Stimulated activated CD4-positive, alpha-beta T cell treated with anti-CD3 and anti-CD28 coated beads, Interleukin-1b, Interleukin-23, amount 100 ng/mL, for 1 hour (primary cell): ENCODE measurements around the gene CAMK2D.

Experiments used
- DNase-seq, 2 donors: peaks; one replicate each; pipeline ENCODE4 v3.0.0-alpha.2; 2020; ENCODE audit warnings: low read depth in 2 of 2

The CAMK2D gene

DNA sequence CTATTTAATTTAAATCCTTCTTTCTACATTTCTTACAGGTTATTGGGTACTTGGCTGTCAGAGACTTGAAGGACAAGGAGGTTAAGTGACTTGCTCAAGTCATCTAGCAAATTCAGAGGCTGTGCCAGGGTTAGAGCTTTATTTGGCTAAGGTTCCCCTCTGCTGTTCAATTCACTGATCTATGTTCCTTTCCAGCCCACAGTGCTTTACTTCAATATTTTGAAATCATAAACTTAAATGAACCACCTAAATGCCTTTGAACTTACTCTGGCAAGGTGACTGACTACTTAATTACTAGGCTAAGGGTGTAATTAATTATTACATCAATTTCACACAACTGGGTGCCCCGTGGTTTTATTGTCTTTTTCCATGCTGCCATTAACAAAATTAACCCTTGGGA is 288.7 kb downstream of the CAMK2D start:
- DNase-seq, result no peak

DNA sequence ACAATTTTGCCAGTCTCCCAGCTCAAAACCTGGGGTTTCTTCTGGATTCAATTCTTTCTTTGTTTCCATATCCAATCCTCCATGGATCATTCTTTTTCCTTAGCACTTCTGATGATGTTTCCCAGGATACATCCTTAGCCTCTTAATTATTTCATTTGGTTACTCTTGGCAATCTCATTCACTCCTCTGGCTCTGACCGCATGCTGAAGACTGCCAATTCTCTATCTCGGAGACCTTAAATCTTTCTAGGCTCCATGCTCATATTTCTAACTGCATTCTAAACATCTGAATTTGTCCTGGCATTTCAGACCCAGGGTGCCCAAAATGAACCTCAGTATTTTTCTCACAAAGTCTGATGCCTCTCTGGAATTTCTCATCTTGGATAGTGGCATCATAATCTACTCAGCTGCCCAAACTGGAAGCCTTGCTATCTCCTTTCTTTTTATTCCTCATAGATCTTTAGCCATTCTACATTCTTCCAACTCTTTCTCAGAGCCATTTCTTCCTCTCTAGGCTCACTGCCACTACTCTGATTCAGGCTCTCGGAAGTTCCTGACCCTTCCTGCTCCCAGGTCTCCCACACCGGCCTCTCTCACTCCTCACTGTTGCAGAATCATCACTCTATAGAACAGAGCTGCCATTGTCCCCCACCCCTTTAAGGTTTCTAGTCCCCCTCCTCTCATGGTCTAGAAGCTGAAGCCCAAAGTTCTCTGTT is 290.2 kb downstream of the CAMK2D start:
- DNase-seq, result no peak

DNA sequence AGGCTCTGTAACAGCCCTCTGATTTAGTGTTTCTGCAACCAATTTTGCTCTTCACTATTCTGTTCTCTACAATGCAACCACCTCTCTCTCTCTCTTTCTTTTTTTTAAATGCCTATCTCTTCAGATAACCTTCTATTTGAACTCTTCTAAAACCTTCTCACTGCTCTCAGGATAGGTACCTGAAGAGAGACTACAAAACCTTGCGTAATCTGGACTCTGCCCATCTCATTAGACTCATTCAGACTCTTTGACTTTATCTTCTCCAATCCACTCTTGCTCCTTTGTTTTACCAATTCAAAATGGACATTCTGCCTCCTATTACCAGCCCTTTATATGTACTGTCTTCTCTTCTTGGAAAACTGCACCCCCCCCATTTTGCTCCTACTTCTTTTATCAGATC is 291.6 kb downstream of the CAMK2D start:
- DNase-seq, result no peak

DNA sequence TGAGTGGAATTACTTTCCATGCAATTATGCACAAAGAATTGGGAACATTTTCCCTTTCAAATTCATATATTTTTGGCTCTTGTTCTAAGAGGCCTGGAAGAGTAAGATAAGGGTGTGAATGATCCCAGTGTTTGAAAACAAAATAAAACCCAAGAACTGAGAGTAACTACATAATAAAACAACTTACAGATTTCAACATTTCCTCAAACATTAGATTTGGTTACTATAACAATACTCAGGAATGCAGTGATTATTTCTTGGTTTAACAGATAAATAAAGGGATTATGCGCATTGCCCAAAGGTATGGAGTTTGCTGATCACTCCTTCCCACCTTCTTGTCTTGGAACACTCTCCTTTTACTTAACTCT is 292.5 kb downstream of the CAMK2D start:
- DNase-seq, result no peak

DNA sequence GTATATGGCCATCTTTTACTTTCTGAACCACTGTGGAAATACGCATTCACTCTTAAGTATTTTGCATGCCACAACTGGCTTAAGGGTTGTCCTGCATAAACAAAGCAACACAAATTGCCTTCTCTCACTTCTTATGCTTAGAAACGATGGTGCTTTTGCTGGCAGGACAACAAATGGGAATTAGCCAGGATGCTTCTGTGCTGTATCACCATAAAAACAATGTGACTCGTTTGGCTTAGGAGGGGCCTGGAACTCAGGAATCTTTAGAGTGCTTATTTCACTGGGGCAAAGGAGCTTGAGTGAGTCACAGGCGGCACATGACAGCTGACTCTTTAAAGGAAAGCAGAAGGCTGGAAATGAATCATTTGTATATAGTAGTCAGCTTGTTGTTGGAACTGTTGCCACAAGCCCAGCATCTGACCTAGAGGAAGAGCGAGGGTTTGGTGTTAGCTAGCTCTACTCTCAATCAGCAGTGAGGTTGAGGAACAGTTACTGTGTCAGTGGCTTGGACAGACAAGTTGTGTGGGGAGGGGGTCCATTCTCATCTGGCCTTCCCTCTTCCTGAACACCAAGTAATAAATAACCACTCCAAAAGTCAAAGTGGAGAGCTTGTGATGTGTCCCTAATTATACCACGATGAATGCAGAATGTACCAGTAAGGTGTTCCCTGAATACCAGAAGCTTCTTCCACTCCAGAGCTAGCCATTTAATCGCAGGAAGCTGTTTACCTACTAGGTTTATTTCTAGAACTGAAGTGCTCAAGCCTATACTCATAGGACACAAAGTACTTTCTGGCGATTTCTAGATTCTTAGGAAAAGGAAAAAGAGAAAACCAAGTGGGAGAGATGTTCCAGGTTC is 293.1 kb downstream of the CAMK2D start:
- DNase-seq, result no peak

DNA sequence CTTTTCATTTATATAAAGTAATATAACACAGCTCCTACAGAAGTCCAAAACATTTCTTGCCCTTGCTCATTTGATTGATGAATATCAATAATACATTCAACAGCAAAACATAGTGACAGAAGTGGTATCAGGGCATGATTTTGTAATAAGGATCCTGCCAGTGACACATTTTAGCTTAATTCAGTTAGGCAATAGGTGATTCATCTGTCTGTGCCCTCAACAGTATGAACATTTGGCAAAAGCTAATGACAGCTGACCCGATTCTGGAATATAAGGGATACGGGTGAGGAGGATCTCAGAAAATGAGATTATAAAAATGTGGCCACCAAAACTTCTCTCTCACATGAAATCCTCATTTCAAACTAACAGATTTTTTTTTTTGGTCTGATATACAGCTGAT is 294.0 kb downstream of the CAMK2D start:
- no peak for DNase-seq

DNA sequence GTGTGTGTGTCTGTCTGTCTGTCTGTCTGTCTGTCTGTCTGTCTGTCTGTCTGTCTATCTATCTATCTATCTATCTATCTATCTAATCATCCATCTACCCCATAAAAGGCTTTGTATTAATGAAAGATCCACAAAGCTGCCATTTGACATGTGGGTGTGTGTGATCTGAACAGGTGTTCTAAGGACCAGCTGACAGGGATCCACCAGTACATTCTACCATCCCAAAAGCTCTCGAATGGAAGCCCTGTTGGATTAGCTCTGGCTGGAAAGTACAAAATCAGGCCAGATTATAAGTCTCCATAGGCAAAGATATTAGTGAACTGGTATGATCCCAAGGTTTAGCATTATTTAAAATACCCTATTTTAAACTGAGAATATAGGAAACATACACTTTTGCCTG is 299.3 kb downstream of the CAMK2D start:
- no peak for DNase-seq

DNA sequence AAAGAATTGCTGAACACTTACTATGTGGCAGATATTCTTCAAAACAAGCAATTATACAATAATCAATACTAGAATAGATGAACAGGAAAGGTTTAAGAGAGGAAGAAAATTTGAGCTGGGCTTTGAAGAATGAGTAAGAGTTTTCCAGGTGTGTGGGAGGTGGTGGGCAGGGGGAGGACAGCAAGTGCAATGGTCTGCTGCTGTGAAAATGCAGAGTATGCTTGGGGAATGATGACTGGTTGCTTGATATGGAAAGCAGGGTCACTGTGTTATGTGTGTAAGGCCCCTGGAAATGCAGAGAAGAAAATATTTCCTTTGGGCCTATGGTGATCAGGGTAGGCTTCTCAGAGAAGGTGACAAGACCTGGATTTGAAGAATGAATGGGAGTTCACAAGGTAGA is 300.3 kb downstream of the CAMK2D start:
- no peak for DNase-seq

DNA sequence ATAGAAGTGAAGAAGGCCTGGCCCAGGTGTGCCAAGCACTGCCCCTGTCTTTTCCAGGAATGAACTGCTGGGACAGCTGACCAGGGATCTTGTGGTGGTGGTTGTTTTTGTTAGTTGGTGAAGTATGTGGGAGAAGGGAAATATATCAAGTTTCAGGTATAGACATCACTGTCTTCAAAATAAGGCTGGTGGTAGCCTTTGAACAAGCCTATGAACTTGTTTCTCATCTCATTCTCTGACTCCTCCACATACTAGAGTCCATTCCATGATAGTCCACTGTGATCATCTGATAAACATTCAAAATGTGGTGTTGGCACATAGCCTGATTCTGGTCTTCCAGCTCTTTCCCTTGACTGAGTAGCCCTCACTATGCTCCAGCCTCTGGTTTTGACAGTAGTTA is 303.7 kb downstream of the CAMK2D start:
- DNase-seq, result no peak

DNA sequence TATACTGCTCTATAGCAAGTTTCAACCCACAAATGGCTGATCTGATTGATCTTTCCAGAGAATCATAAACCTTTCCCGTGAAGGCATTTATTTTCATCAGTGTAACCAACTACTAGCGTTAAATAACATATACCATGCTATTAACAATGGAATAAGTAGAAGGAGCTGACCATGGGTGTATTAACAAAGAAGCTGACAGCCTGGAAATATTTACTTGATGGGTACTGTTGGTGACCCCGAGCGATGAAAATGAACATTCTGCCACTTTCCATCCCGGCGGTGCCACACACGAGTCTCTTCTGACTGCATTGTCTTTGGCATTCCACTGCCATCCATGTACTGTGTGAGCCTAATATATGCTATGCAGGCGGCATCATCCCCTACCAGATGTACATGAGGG is 304.4 kb downstream of the CAMK2D start:
- DNase-seq, result no peak

DNA sequence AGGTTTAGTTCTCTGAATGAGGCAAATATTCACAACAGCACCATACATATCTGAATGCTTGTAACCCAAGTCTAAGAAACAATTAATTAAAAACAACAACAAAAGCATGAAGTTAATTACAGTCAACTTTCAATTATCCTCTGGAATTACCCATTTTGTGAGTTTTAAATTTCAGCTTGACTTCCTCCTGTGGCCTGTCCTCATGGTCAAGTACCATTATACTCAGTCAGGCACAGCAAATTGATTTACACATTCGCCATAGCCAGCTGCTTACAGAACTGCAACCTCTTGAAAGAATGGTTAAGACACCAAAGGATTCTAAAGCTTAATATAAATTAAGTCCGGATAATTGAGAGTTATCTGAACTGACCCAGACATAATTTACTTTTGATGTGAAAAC is 306.5 kb downstream of the CAMK2D start:
- DNase-seq, result no peak

DNA sequence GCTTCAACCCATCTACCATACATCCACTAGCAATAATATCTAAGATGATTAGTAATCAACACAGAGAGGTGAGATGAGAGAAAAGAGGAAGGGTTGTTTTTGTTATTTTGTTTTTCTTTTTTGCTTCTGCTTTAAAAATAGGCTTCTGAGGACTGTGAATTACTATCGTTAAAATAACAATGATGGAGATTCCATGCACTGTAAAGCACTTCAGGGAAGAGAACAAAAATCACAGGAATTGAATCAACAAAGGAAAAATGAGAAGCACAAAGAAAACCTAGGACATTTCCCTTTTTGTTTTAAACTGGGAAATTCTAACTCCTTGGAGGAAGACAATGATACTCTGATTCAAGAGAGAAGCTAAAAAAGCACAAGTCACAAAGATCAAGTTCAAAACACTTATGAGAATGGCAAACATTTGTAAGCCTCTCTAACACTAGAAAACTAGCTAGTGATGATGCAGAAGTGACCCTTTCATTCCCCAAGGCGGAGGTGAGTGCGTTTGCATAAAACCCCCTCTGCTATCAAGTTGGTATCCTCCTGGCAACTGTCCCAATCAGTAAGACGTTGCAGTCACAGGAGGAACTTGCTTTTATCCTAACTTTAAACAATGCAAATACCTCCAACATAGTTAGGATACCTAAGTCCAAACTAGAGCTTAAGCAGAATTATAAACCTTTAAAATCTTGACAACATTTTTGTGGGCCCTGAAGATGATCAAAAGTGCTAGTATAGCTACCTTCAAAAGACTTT is 308.5 kb downstream of the CAMK2D start:
- DNase-seq, result no peak

DNA sequence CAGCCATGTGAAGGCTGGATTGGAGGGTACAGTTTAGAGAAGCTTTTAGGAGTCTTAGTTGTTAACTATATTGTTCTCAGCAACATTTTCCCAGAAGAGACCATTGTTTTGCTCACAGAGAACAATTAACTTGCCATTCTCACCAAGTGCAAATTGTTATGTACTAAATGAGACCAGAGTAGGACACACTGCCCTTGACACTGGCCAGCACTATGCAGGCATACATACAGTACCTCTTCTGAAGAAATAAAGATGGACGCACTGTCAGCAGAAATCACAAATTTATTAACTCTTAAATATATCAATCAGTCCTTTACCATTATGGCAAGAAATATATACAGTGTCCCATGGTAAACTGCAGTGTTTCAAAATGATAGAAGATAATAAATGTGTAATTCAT is 309.4 kb downstream of the CAMK2D start:
- DNase-seq, result no peak

DNA sequence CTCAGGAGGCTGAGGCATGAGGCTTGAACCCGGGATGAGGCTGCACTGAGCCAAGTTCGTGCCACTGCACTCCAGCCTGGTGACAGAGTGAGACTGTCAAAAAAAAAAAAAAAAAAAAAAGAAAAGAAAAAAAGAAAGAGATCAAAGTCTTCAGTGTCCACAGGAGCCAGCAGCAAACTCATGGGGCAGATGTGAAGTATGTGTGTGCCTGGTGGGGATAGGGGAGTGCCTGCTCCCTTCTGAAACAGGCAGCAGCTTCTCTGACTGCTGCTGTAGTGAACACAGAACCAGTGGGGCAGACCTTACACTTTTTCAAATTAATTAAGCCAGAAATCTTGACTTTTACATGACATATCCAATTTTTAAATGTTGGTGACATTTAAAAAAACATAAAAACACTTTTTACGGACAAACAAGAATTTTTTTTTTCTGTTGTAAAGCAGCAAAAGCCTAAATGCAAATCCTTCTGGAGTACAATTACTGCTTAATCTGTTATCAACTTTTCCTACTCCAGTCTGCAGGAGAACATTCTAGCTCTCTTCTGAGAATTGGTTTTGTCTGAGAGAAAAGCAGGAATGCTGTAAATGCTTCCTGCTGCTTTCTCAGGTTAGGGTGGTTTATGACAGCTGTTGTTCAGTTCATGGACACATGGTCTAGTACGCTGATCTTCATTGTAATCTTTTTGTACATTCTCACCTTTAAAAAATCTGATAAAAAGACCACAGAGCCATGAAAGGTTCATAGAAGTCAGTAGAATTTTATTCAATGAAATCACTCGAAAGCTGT is 311.1 kb downstream of the CAMK2D start:
- DNase-seq, result no peak

DNA sequence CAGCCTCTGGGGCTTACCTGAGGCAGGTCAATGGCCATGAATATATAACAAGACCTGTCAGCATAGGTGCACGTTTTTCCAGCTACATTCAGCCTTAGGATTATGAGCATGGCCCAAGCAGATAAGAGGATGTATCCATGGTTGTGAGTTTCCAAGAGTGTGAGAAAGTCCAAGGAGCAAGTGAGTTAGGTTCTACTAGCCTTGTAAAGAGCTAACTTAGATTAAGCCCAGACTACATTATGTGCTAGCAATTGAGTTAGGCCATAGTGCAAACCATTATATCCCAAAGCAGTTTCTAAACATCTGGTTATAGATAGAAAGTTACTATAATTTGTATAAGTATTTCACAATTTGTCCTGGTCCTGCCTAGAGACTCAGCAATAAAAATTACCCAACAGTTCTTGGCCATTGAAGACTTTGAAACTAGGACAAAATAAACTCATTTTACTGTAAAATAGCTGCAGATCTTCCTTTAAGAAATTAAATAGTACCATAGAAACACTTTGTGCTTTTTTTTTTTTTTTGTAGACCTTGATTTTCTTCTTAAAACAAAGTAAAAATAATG is 312.0 kb downstream of the CAMK2D start:
- DNase-seq, result no peak

DNA sequence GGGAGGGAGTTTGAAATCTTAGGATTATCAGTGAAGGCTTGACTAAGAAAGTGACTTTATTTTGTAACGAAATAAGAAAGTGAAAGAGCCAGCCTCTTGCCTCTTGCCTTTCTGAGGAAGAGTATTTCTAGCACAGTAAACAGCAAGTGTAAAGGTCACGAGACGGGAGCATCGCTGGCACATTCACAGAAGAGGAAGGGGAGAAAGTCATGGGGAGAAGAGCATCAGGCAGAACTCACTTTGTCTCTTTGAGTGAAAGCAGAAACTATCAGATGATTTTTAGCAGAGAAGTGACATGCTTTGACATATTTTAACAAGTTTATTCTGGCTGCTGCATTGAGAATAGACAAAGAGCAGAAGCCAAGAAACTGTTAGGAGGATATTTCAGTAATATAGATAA is 313.8 kb downstream of the CAMK2D start:
- DNase-seq, result no peak

DNA sequence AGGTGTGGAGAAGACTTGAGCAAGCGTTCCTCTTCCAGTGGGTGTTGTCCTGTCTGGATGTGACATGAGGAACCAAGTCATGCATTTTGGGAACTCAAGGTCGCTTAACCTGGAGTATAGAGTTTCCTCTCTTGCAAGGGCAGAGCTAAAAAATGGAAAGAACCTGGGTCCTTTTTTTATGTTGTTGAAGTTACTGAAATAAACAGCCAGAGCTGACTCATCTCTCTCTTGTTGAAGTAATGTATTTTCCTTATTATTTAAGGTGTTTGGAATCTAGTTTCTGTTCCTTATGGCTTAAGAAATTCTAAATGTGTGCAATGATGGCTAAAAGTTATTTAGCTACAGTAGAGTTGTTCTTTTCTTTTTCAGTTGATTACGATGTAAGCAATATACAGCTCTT is 314.5 kb downstream of the CAMK2D start:
- DNase-seq, result no peak

DNA sequence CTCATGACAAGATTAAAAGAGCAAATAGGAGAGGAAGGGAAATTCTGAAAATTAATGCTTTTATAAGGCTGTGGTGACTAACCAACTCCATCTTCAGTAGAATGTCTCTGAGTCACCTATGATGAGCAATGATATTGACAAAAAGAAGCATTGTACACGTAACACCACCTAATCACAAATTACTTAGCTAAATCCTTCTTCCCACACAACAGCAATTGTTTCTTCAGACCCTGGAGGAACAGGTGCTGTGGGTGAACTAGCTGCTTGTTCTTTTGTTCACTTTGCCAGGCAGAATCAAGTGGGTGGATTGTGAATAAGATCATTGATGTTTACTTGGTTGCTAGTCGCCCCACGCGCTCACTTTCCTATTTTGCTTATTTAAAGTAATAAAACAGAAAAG is 315.5 kb downstream of the CAMK2D start:
- DNase-seq, result no peak

DNA sequence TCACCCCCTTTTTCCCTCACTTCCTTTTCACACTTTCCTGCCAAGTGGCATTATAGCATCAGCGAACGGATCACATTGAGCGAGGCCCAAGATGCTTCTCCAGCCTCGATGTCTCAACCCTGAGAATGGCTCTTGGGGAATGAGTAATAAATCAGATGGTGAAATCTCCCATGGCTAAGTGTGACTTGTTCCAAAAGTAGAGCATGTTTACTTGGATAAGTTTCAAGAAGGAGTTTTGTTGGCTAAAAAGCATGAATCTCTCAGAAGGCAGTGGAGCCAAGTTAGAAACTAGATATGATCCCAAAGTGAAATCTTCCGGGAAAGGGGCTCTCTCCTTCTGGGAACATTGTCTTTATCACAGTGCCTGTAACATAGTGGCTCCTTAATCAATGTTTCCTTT is 316.3 kb downstream of the CAMK2D start:
- no peak for DNase-seq

DNA sequence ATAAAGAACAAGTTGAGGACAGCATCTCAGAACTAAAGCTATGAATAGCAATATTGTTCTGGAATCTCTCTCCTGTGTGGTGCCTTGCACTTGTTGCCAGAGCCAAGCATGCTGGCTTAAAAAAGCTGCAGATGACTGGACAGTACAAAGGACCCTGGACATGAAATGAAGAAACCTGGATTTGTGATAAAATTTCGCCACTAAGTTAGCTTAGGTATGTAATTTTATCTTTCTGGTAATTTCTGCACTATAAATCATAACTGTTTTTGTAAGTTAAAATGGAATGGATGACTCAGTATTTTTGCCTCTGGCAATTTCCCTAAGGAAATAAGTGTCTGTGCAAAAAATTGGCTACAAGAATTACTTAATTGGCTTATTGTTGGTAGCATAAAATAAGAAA is 317.2 kb downstream of the CAMK2D start:
- DNase-seq, result no peak

DNA sequence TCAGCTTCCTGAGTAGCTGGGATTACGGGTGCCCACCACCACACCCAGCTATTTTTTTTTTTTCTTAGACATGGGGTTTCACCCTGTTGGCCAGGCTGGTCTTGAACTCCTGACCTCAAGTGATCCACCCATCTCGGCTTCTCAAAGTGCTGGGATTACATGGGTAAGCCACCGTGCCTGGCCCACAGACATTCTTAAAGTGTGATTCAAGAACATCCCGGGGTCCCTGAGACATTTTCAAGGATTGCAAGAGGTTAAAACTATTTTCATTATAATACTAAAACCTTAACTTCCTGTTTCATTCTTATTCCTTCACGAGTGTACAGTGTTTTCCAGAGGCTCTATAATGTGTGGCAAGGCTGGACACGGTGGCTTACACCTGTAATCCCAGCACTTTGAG is 318.7 kb downstream of the CAMK2D start:
- DNase-seq, result no peak

DNA sequence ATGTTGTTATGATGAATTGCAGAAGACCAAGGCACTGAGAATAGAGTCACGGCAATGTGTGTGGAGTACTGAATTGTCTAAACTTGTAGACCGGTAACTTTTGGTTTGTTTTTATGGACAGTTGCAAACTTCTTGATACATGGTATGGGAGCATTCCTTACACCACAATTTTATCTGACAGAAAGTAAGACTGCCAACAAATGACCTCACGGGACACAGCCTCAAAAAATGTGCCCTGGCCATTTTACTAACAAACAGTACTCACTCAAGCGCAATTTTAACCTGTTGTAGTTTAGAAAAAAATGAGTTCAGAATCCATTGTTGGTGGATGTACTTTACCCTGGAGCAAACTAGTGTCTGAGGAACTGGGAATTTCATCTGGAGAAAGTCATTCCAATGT is 321.2 kb downstream of the CAMK2D start:
- DNase-seq, result no peak
